HG03575 (cell line): ENCODE data around the gene HAO2.

Experiments used
- ATAC-seq: cut with Tn5 transposase; IDR thresholded peaks from one replicate; pipeline ENCODE4 v1.9.1; 2021; ENCODE audit not compliant: unreplicated experiment, insufficient number of reproducible peaks, low FRiP score; ENCODE audit errors: extremely low read depth

Gene HAO2

GRCh38 chr1:119416006-119416640, 47.5 kb downstream of the HAO2 start:
- ATAC-seq = no peak

GRCh38 chr1:119419109-119419508, 50.5 kb downstream of the HAO2 start:
- ATAC-seq = no peak

GRCh38 chr1:119420638-119421037, 52.1 kb downstream of the HAO2 start:
- no peak for ATAC-seq

- ATAC-seq = no peak
Measured at GRCh38 chr1:119422631-119423030, 54.0 kb downstream of the HAO2 start.

GRCh38 chr1:119428991-119429390, 60.4 kb downstream of the HAO2 start:
- no peak for ATAC-seq

GRCh38 chr1:119429687-119430086, 61.1 kb downstream of the HAO2 start:
- ATAC-seq = no peak

- ATAC-seq = no peak
Measured at GRCh38 chr1:119430486-119430885, 61.9 kb downstream of the HAO2 start.

- no peak for ATAC-seq
Measured at GRCh38 chr1:119431836-119432235, 63.3 kb downstream of the HAO2 start.

- no peak for ATAC-seq
Measured at GRCh38 chr1:119435052-119435451, 66.5 kb downstream of the HAO2 start.

- no peak for ATAC-seq
Measured at GRCh38 chr1:119438761-119439160, 70.2 kb downstream of the HAO2 start.

- ATAC-seq = no peak
Measured at GRCh38 chr1:119440721-119441307, 72.2 kb downstream of the HAO2 start.

GRCh38 chr1:119442756-119443155, 74.2 kb downstream of the HAO2 start:
- no peak for ATAC-seq
